ENCODE data around the gene ASMTL.
"Not testable (repeated sequence)": the region's sequence is repeated elsewhere in the genome, so short reads cannot be mapped to it uniquely, and the experiment has no call there.

The ASMTL gene

GRCh38 chrX:1452516-1453394, at the start of gene ASMTL:
TSS of gene ASMTL (minus strand) at chrX:1452909. CDS start at chrX:1452840, 69 bp downstream.
- DNase-seq (ENCODE audit: low spot score), result peak; percentile 95

GRCh38 chrX:1502241-1502640, 49.5 kb upstream of the ASMTL start:
- DNase-seq (ENCODE audit: low spot score), result no peak

GRCh38 chrX:1500701-1501624, 48.3 kb upstream of the ASMTL start:
- DNase-seq (ENCODE audit: low spot score), result no peak

GRCh38 chrX:1496076-1496475, 43.4 kb upstream of the ASMTL start:
- no peak for DNase-seq (ENCODE audit: low spot score)

- DNase-seq (ENCODE audit: low spot score), result no peak
Measured at GRCh38 chrX:1493877-1494510, 41.3 kb upstream of the ASMTL start.

GRCh38 chrX:1493412-1493811, 40.7 kb upstream of the ASMTL start:
- DNase-seq (ENCODE audit: low spot score), result no peak

GRCh38 chrX:1492421-1493012, 39.8 kb upstream of the ASMTL start:
- DNase-seq (ENCODE audit: low spot score), result no peak

GRCh38 chrX:1491851-1492349, 39.2 kb upstream of the ASMTL start:
- peak; percentile 81 for DNase-seq (ENCODE audit: low spot score)

- DNase-seq (ENCODE audit: low spot score), result not testable (repeated sequence)
Measured at GRCh38 chrX:1491248-1491647, 38.5 kb upstream of the ASMTL start.

- not testable (repeated sequence) for DNase-seq (ENCODE audit: low spot score)
Measured at GRCh38 chrX:1490723-1491122, 38.0 kb upstream of the ASMTL start.

- DNase-seq (ENCODE audit: low spot score), result not testable (repeated sequence)
Measured at GRCh38 chrX:1489354-1489753, 36.6 kb upstream of the ASMTL start.

GRCh38 chrX:1488745-1489144, 36.0 kb upstream of the ASMTL start:
- DNase-seq (ENCODE audit: low spot score), result no peak

- DNase-seq (ENCODE audit: low spot score), result no peak
Measured at GRCh38 chrX:1488141-1488540, 35.4 kb upstream of the ASMTL start.

GRCh38 chrX:1487401-1487800, 34.7 kb upstream of the ASMTL start:
- DNase-seq (ENCODE audit: low spot score), result no peak

GRCh38 chrX:1486749-1487361, 34.1 kb upstream of the ASMTL start:
- no peak for DNase-seq (ENCODE audit: low spot score)

- DNase-seq (ENCODE audit: low spot score), result no peak
Measured at GRCh38 chrX:1486177-1486576, 33.5 kb upstream of the ASMTL start.

GRCh38 chrX:1485033-1485432, 32.3 kb upstream of the ASMTL start:
- no peak for DNase-seq (ENCODE audit: low spot score)

GRCh38 chrX:1484638-1485019, 31.9 kb upstream of the ASMTL start:
- DNase-seq (ENCODE audit: low spot score), result no peak

GRCh38 chrX:1483843-1484637, 31.3 kb upstream of the ASMTL start:
- DNase-seq (ENCODE audit: low spot score), result no peak

GRCh38 chrX:1482530-1482928, 29.8 kb upstream of the ASMTL start:
- not testable (repeated sequence) for DNase-seq (ENCODE audit: low spot score)

All from iPS-NIHi11 (cell line).